Cardiac septum (tissue), 1 donor: Measurements from ENCODE around the gene ZKSCAN8. TPM values are rescaled to one million over a fixed set of nuclear protein-coding genes. Genes with fewer than 3 reads are reported as not detected.

Experiments
- DNase-seq: peaks from one replicate; pipeline ENCODE4 v3.0.0-alpha.2; 2020; ENCODE audit warnings: low spot score
- intact Hi-C: fragments of 100-400 bp; cut with DNase I; formaldehyde crosslinking; loops from one replicate; pipeline ENCODE4 v1.14.0; 2022
- total RNA-seq: library from RNA; stranded (reverse); fragmentation: NEBNext Ultra II Directional; extraction: Animal tissue kit (Norgen Biotek cat#: 25700); gene quantifications from one replicate; pipeline ENCODE4 v1.2.1, GENCODE V29; 2021
- donor health status: DM: no; HTN: no; CAD: no.

The ZKSCAN8 gene
- total RNA-seq, 1 donor from 2014 or later, result 15.7 TPM

DNA sequence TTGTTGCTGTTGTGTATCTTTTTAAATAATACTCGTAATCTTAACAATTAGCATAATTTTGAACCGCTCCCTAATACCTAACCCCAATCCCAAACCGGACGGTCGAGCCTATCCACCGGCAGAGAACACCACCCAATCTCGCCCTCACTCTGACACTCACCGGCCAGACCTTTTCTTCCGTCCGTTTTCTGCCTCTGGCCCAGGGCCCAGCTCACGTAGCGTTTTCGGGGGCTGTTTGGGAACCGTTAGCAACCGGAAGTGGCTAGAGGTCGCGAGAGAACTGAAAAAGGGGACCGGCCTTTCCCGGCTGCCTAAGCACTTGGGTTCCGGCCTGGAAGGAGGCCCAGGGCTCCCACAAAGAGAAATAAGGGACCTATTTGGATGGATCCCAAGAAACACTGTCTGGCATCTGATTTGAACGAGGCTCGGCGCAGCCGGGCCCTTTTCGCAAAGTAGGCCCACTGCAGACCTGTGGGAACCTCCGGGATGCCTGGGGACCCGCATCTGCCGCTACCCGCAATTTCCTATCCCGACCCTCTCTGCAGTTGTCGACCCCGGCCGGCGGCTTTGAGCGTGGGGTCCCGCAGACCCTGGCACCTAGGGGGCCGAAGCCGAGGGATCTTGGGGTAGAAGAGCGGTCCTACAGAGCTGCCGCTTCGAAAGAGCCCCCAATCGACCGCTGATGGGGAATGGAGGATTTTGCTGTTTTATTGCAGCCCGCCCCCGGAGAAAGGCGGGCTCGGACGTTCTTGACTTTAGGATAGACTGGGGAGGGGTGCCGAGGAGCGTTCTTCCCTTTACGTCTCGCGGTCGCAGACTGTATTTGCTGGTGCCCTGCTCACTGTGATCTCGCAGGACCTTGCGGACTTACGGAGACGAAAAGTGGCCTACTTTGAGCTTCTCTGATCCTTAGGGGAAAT lies 4.8 kb upstream of the ZKSCAN8 start:
- DNase-seq, result peak; percentile 92
- intact Hi-C loops, result loop anchor here (5.0 to 10.0 kb wide), 2 partner anchors 118 to 200 kb away; partner anchors contain the start of genes NKAPL, ZKSCAN4 and ZSCAN31

DNA sequence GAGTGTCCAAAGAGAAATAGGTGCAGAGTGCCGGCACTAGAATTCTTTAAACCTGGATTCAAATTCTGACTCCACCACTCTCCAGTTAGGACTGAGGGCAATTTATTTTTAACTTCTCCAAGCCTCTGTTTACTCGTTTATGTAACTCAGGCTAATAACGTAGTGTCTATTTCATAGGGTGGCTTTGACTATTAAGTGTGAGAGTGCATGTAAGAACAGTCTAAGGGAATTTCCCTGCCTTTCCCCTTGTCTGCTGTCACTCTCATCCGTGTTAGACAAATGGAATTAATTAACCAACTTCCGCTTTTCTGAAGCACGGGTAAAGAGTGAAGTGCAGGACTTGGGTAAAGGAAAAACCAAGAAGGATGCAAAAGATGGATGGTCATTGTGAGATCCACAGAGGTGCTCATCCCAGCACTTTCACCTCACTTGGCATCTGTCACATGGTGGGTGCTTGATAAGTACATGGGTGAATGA lies 4.1 kb upstream of the ZKSCAN8 start:
- intact Hi-C loops, result loop anchor here (5.0 to 10.0 kb wide), 2 partner anchors 117 to 200 kb away; partner anchors contain the start of genes NKAPL, ZKSCAN4 and ZSCAN31
- no peak for DNase-seq

DNA sequence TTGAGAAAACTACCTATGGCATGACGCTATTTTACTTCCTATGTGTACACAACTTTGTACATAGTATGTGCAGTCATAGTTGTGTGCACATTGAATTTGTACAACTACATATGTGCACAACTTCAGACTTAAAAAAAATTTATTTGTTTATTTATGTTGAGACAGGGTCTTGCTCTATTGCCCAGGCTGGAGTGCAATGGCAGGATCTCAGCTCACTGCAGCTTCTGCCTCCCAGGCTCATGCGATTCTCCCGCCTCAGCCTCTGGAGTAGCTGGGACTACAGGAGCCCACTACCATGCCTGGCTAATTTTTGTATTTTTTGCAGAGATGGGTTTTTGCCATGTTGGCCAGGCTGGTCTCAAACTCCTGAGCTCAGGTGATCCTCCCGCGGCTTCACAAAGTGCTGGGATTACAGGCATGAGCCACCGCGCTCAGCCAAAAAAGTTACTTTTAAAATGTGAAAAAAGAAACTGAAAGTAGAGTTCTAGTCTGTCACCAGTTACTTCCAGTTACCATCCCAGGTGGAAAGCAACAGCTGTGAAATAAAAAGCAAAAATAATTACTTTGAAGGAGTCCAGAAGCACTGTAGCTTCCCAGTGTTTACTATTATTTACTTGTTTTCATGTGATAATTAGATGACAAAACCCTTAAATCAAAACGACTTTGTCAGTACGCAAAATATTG lies 1.7 kb upstream of the ZKSCAN8 start:
- intact Hi-C loops, result loop anchor here (2.0 to 10.0 kb wide), 3 partner anchors 85 to 197 kb away; partner anchors contain the start of genes NKAPL, ZKSCAN4, ZSCAN31 and ZSCAN9
- no peak for DNase-seq

DNA sequence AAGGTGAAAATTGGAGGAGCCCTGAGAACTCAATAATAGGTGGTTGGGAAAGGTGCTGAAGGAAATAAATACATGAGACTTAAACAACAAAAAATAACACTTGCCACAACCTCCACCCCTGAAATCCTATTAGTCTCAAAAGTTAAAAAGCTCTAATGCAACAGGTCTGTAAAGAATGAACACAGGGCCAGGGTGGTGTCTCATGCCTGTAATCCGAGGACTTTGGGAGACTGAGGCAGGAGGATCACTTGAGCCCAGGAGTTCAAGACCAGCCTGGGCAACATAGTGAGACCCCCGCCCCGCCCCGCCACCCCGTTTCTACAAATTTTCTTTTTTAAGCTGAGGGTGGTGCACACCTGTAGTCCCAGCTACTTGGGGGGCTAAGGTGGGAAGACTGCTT lies 1.1 kb upstream of the ZKSCAN8 start:
- DNase-seq, result no peak
- intact Hi-C loops, result loop anchor here (2.0 kb wide), 1 partner anchor 84 kb away; the partner anchor contains the start of gene ZSCAN9

DNA sequence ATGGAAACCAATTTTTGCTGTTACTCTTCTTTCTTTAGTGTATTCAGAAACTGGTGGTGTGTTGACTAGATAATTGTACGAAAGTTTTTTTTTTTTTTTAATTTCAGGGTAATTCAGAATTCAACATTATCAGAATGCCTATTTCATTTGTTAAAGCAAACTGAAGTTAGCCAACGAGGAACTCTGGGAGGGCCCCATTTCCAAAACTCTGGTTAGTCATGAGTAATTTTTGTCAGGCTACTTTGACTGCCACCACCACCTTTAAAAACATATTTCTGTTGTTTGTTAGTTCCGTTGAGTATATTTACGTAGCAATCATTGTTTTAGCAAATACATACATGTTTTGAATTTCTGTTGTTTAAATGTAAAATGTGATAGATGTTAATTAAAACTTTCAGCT lies 763 bp downstream of the ZKSCAN8 start:
- DNase-seq, result no peak
- intact Hi-C loops, result no loop called here

DNA sequence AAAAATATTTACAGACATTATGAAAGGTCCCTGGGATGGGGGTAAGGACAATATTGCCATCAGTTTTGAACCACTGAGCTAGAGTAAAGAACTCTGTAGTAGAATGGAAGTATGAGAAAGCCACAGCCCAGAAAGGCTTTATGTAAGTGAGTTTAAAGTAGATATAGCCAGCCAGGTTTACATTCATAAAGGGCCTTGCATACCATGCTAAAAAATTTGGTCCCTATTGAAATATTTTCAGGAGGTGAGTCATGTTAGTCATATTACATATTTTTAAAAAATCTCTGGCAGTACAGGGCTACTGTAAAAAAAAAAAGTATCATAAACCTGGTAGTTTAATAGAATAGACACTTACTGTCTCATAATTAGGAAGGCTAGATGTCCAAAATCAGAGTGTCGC lies 3.5 kb downstream of the ZKSCAN8 start:
- intact Hi-C loops, result no loop called here
- DNase-seq, result no peak

DNA sequence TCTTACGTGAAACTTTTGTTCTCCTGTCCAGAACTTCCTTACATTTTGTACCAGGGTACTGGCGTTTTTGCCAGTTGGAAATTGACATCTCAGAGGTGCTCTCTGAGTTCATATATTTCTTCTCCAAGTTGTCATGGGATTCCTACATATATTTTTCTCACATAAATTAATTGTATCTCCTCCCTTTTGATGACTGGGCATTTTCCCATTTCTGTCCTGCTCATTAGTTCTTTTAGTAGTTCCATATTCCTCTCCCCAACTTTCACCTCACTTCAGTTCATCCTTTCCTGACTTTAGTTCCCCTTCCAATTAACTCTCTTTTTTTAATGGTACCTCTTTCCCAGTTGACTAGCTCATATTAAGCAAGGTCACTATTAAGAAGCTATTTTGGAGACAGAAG lies 10.8 kb downstream of the ZKSCAN8 start:
- no peak for DNase-seq
- intact Hi-C loops, result no loop called here

DNA sequence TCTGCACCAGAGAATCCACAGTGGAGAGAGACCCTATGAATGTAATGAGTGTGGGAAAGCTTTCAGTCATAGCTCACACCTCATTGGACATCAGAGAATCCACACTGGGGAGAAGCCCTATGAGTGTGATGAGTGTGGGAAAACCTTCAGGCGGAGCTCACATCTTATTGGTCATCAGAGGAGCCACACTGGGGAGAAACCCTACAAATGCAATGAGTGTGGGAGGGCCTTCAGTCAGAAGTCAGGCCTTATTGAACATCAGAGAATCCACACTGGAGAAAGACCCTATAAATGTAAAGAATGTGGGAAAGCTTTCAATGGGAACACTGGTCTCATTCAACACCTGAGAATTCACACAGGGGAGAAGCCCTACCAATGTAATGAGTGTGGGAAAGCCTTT lies 11.9 kb downstream of the ZKSCAN8 start:
- intact Hi-C loops, result no loop called here
- no peak for DNase-seq

DNA sequence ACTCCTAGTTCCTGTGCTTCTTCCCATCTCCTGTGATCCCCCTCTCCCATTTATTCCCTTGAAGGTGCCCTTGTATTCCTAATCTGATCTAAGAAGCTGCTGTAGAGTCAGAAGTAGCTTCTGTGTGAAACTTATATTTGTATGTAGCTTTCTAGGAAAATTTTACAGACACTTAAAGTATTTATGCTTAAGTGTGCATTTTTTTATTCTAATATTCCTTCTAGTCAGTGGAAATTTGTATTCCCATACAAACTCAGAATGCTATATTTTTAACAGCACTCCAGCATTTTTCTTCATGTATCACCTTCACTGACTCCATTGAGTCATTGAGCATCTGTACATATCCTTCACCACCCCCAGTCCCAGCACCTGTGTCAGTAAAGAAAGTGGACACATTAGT lies 12.7 kb downstream of the ZKSCAN8 start:
- no peak for DNase-seq
- intact Hi-C loops, result no loop called here

DNA sequence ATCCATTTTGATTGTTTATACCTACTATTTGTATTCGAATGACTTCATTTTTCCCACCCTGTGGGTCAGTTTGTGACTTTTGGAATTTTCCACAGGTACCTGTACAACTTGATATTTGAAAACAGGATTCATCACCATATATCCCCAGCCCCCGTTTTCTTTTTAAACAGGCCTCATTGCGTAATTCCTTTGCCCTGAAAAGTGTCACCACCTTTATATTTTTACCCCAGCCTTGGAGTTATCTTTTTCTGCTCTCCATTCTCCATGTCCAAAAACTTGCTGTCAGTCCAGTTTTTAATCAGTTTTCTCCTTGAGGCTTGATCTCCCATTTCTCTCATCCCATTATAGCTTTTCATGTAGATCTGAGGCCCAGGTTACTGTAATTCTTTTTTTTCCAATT lies 16.6 kb downstream of the ZKSCAN8 start:
- intact Hi-C loops, result no loop called here
- DNase-seq, result no peak

DNA sequence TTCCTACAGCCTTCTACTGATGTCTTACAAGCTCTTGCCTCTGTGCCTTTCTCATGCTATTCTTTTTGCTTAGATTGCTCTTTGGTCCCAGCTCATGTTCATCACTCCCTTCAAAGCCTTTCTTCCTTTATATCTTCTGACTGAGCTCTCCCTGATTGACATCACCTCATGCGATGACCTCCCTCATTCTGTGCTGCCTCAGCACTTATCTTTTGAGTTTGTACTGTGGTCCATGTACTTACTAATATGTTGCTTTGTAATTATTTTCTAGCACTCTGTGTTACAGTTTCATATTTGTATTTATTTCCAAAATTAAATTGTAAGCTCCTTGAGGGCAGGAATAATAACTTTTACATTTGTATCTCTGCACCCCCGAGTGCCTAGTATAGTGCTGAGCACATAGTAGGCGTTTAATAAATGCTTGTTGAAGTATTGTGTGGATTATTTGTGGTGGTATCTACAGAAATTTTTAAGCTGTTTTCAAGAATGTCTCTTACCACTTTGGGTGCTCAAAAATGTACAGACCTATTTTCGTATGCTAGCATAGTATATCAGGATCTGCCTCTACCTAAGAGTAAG lies 17.4 kb downstream of the ZKSCAN8 start:
- no peak for DNase-seq
- intact Hi-C loops, result no loop called here

DNA sequence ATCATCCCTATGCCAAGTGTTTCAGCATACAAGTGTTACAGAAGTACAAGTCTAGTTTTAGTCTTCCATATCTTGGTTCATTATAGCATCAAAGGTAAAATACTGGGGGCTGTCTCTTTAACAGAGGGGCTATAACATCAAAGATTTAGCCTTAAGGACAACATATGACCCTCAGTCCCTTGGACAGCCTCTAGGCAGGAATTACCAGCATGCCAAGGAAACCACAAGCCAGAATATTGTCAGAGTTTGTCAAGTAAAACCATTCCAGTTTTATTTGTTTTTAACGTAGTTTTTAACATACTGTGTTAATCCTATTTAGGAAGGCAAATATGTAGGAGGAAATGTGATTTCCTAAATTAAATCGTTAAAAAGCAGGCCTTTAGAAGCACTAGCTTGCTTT lies 18.6 kb downstream of the ZKSCAN8 start:
- intact Hi-C loops, result no loop called here
- no peak for DNase-seq

DNA sequence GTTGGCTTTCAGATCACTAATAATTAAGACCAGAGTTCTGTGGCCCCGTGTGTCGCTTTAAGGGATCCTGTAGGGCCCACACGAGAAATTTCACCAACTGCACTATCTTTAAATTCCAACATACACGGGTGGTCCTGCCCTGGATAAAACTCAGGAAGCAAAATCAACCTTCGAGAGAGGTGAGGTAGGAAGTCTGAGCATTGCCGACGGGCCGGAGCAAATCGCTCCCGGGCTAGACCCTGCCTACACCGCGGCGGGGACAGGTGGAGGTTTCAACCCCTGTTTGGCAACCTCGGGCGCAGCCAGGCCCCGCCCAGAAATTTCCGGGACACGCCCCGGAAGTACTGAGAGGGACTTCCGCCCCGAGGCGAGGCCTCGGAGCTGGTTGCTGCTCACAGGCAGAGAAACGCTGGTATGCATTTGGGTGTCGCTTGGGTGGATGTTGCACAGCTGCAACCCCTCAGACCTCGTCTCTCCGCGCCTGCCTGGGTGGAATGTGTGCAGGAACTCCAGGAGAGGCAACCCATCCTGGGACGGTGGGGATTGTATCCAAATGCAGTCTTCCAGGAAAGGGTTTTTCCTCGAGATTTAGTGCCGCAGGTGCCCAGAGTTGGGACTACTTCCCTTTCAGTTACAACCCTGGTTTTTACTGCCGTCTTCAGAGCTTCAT lies 19.9 kb downstream of the ZKSCAN8 start:
- intact Hi-C loops, result no loop called here
- peak; percentile 85 for DNase-seq

DNA sequence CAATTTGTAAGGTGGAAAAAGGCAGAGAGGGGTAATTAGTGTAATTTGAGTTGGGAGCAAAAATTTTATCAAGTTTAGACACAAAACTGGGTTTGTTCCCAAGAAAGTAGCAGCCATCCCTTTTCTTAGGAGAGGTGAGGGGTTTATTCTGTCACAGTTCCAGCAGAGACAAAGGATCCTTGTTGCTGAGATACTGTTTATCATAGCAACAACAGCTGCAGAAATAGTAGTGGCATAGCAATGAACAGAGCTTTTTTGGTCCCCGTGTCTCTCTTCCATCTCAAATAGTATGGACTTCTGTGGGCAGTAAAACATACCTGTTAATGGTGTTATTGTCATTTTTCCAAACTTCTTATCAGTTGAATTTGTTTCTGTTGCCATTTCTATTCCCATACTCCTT lies 23.9 kb downstream of the ZKSCAN8 start:
- intact Hi-C loops, result no loop called here
- DNase-seq, result no peak

DNA sequence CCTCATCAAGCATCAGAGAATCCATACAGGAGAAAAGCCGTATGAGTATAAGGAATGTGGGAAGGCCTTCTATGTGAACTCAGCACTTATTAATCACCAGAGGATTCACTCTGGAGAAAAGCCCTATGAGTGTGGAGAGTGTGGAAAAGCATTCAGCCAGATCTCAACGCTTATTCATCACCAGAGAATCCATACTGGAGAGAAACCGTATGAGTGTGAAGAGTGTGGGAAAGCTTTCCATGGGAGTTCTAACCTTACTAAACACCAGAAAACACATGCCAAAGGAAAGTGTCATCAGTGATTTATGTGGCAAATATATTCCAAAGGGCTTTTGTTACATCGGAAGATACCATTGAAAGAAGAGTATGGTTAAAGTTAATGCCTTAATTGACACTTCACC lies 25.4 kb downstream of the ZKSCAN8 start:
- no peak for DNase-seq
- intact Hi-C loops, result no loop called here

DNA sequence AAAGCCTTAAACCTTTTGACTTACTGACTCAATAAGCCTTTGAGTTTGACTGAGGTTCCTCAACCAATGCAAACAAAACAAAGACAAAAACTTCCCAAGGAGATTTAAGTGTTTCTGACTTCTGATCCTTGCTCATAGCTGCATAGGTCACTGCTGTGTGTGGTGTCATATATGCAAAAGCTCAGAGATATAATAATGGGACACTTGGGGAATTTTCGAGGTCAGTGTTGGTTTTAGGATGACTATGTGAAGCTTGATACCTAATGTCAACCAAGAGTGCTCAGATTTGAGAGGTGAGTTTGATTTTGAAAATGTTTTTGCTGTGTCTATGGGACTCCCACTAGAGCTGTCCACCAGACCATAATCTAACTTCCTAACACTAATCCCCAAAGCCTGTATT lies 26.2 kb downstream of the ZKSCAN8 start:
- intact Hi-C loops, result no loop called here

DNA sequence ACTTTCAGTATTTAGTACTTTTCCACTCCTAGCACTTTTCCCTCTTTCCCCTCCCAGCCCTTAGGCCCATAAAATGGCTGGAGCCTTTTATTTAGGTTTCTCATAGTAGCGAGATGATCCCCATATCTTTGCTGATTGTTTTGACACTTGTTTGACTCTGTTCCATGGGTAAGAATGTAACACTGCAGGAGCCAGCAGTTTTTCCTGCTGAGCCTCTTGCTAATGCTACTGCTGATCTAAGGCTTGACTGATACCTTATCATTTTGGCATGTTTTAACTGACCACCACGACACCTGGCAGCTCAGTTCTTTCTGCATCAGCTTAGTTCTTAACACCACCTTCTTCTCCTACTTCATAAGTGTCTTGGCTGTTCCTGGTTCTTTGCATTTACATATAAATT lies 29.6 kb downstream of the ZKSCAN8 start:
- intact Hi-C loops, result no loop called here
- DNase-seq, result no peak

More for the DNA sequence above, 26.2 kb downstream of the ZKSCAN8 start:
- no peak for DNase-seq

DNA sequence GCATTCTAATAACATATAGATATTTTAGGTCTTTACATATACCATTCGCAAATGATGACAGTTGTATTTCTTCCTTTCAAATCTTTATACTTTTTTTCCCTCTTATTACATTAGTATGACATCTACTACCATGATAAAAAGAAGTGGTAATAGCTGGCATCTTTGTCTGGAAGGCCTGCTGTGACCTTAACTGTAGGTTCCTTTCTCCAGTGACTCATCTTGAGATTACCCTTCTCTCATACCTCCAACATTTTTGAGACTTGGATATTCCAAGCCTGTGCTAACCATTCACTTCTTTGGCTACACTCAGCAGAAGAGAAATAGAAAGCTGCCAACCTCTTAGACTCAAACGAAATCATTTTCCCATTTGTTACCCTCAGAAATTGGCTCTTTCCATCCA lies 30.3 kb downstream of the ZKSCAN8 start:
- intact Hi-C loops, result no loop called here
- no peak for DNase-seq

DNA sequence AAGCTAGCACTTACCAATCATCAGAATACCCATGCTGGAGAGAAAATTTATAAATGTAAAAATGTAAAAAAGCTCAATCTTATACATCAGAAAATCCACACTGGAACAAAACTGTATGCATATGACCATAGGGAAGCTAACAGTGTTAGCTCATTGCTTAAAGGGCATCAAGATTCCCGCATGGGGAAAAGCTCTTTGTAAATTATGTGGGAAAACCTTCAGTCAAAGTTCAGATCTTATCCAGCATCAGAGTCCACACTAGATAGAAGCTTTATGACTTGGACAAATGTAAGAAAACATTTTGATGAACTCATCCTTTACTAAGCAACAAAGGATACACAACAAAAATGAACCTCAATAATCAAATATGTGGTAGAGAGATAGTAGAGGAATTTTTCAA lies 34.7 kb downstream of the ZKSCAN8 start:
- intact Hi-C loops, result no loop called here
- no peak for DNase-seq

DNA sequence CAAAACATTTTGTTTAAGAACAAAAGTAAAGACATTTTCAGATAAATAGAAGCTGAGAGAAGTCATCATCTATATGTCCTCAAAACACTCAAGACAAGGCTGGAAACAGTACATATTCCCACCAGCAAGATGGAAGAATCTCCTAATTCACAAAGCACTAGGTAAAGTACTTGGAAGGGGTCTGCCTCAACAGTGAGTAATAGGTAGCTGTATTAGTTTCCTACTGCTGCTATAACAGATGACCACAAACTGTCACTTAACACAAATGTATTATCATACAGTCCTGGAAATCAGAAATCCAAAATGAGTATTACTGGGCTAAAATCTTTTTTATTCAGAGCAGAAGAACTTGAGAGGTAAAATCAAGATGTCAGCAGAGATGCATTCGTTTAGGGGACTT lies 40.6 kb downstream of the ZKSCAN8 start:
- intact Hi-C loops, result no loop called here
- DNase-seq, result no peak
